Neural cell (in vitro differentiated cells): Measurements from ENCODE around the gene GDI1. TPM values are rescaled to one million over a fixed set of nuclear protein-coding genes. Genes with fewer than 3 reads are reported as not detected.

ENCODE experiments used
- H2AFZ ChIP-seq: fragments of 200-600, 300-800 bp; sonication (generic), shearing (Covaris generic); 2 replicates; pipeline ENCODE4 v1.6.0; 2014; ENCODE audit warnings: low read depth, mild to moderate bottlenecking, antibody characterized with exemption, low read length, moderate library complexity
- H3F3A ChIP-seq: fragments of 200-600 bp; shearing (Covaris generic); 2 replicates; pipeline ENCODE4 v1.6.1; 2016; ENCODE audit warnings: mild to moderate bottlenecking, moderate library complexity, mixed read lengths, antibody characterized with exemption, low read length; ENCODE audit not compliant: insufficient read depth, poor library complexity, severe bottlenecking
- H3K27ac ChIP-seq: fragments of 200-600, 300-800 bp; sonication (generic), shearing (Covaris generic); 2 replicates; pipeline ENCODE4 v1.5.1; 2014; ENCODE audit warnings: mild to moderate bottlenecking, low read length, moderate library complexity
- H3K27me3 ChIP-seq: fragments of 300-800, 200-600 bp; sonication (generic), shearing (Covaris generic); 2 replicates; pipeline ENCODE4 v1.6.0; 2014; ENCODE audit warnings: mild to moderate bottlenecking, low read depth, low read length, moderate library complexity; ENCODE audit not compliant: insufficient read depth
- H3K36me3 ChIP-seq: fragments of 300-800, 200-600 bp; sonication (generic), shearing (Covaris generic); 2 replicates; pipeline ENCODE4 v1.5.1; 2014; ENCODE audit warnings: mild to moderate bottlenecking, antibody characterized with exemption, low read length, moderate library complexity; ENCODE audit not compliant: insufficient read depth
- H3K4me2 ChIP-seq: fragments of 300-800, 200-600 bp; sonication (generic), shearing (Covaris generic); 2 replicates; pipeline ENCODE4 v1.6.0; 2014; ENCODE audit warnings: mild to moderate bottlenecking, low read length
- H3K4me3 ChIP-seq: fragments of 300-800, 200-600 bp; sonication (generic), shearing (Covaris generic); 2 replicates; pipeline ENCODE4 v1.5.1; 2014; ENCODE audit warnings: mild to moderate bottlenecking, low read length, moderate library complexity
- H3K79me2 ChIP-seq: fragments of 200-600 bp; shearing (Covaris generic); replicated peaks from 2 replicates; pipeline ENCODE4 v1.6.0; 2014; ENCODE audit warnings: mild to moderate bottlenecking, low read length, moderate library complexity; ENCODE audit not compliant: insufficient read depth
- H3K9ac ChIP-seq: fragments of 300-800, 200-600 bp; sonication (generic), shearing (Covaris generic); 2 replicates; pipeline ENCODE4 v1.6.1; 2016; ENCODE audit warnings: mild to moderate bottlenecking, low read length, mixed read lengths
- H3K9me2 ChIP-seq: fragments of 200-600 bp; shearing (Covaris generic); 2 replicates; pipeline ENCODE4 v1.6.1; 2016; ENCODE audit warnings: mild to moderate bottlenecking, low read length, mixed read lengths; ENCODE audit not compliant: insufficient read depth
- H3K9me3 ChIP-seq: fragments of 200-600, 300-800 bp; sonication (generic), shearing (Covaris generic); 2 replicates; pipeline ENCODE4 v1.6.1; 2016; ENCODE audit warnings: mild to moderate bottlenecking, mixed run types, low read length, moderate library complexity, mixed read lengths
- H4K20me1 ChIP-seq: fragments of 200-600 bp; shearing (Covaris generic); 2 replicates; pipeline ENCODE4 v1.6.1; 2016; ENCODE audit warnings: mild to moderate bottlenecking, mixed run types; ENCODE audit not compliant: insufficient read depth
- CTCF ChIP-seq: fragments of 450-650 bp; IDR thresholded peaks from 2 replicates; pipeline ENCODE4 v1.5.1; 2014; ENCODE audit warnings: antibody characterized with exemption, mild to moderate bottlenecking, moderate library complexity; ENCODE audit not compliant: poor library complexity, severe bottlenecking
- EP300 ChIP-seq: fragments of 450-650 bp; conservative IDR thresholded peaks from 2 replicates; pipeline ENCODE4 v1.6.1; 2014; ENCODE audit warnings: antibody characterized with exemption, mild to moderate bottlenecking, moderate library complexity; ENCODE audit not compliant: poor library complexity, severe bottlenecking
- EZH2 ChIP-seq: fragments of 200-600, 300-800 bp; shearing (Covaris generic), sonication (generic); IDR thresholded peaks from 2 replicates; pipeline ENCODE4 v1.6.1; 2014; ENCODE audit warnings: antibody characterized with exemption, low read length, borderline replicate concordance, mild to moderate bottlenecking; ENCODE audit not compliant: insufficient read depth, poor library complexity, severe bottlenecking
- MXI1 ChIP-seq: fragments of 450-650 bp; conservative IDR thresholded peaks from 2 replicates; pipeline ENCODE4 v1.6.1; 2014; ENCODE audit warnings: antibody characterized with exemption, mild to moderate bottlenecking; ENCODE audit not compliant: poor library complexity, severe bottlenecking
- POLR2AphosphoS5 ChIP-seq: IDR thresholded peaks from 2 replicates; pipeline ENCODE4 v1.6.1; 2012
- RAD21 ChIP-seq: fragments of 450-650 bp; conservative IDR thresholded peaks from 2 replicates; pipeline ENCODE4 v1.6.1; 2014; ENCODE audit warnings: antibody characterized with exemption, mild to moderate bottlenecking, moderate library complexity
- REST ChIP-seq: IDR thresholded peaks from 2 replicates; pipeline ENCODE4 v1.6.1; 2012; ENCODE audit warnings: borderline replicate concordance
- SMC3 ChIP-seq: fragments of 450-650 bp; conservative IDR thresholded peaks from 2 replicates; pipeline ENCODE4 v1.6.1; 2014; ENCODE audit warnings: antibody characterized with exemption, mild to moderate bottlenecking, moderate library complexity; ENCODE audit not compliant: poor library complexity
- TAF1 ChIP-seq: IDR thresholded peaks from 2 replicates; pipeline ENCODE4 v1.6.1; 2012; ENCODE audit warnings: low read depth
- polyA plus RNA-seq: library from polyadenylated mRNA; depleted of rRNA; stranded (reverse); fragments of >200 nt; gene quantifications from 2 replicates; pipeline ENCODE4 v1.2.3, GENCODE V29; 2014

GDI1 gene
- polyA plus RNA-seq, 1 donor from 2014 or later = 370 TPM

- peak within 1 kb of the TSS; percentile 77 for H3K4me3 ChIP-seq
- H3K9me3 ChIP-seq = no peaks in the 10 kb centered on the region
- H3K36me3 ChIP-seq = no peaks in the 10 kb centered on the region
- peak within 1 kb of the TSS; percentile 27 for H2AFZ ChIP-seq
- peaks cover 12% of the 10 kb centered on the region for H3K79me2 ChIP-seq
- peak within 1 kb of the TSS; percentile 72 for H3K27ac ChIP-seq
- H3F3A ChIP-seq = no peaks in the 10 kb centered on the region
- no peaks in the 10 kb centered on the region for H4K20me1 ChIP-seq
- H3K9me2 ChIP-seq = no peaks in the 10 kb centered on the region
- H3K27me3 ChIP-seq = no peaks in the 10 kb centered on the region
- peak within 1 kb of the TSS; percentile 80 for H3K4me2 ChIP-seq
- peak within 1 kb of the TSS; percentile 77 for H3K9ac ChIP-seq
- TF ChIP-seq EZH2 (no peak), POLR2AphosphoS5 (peak; percentile 86), REST (peak; percentile 52), CTCF (peak; percentile 29), MXI1 (peak; percentile 61), RAD21 (peak; percentile 14), SMC3 (no peak), EP300 (no peak), TAF1 (peak; percentile 89)
These were observed 8.5 kb upstream of the GDI1 start, which contains the start of gene ATP6AP1 for GRCh38 chrX:154428176-154429171. ATP6AP1 (plus strand) TSS chrX:154428677; CDS start chrX:154428693, 16 bp downstream.

- H3K9me3 ChIP-seq = no peaks in the 10 kb centered on the region
- no peak overlapping the region for H3K27ac ChIP-seq
These were observed 7.2 kb upstream of the GDI1 start for GRCh38 chrX:154429711-154430110.

More at GRCh38 chrX:154429711-154430110, 7.2 kb upstream of the GDI1 start:
- H3K79me2 ChIP-seq = peaks cover 12% of the 10 kb centered on the region
- H3K27me3 ChIP-seq = no peaks in the 10 kb centered on the region
- no peaks in the 10 kb centered on the region for H3K9me2 ChIP-seq
- no peak overlapping the region for H3K9ac ChIP-seq
- H3F3A ChIP-seq = no peaks in the 10 kb centered on the region
- no peaks in the 10 kb centered on the region for H3K36me3 ChIP-seq
- H3K4me2 ChIP-seq = peak overlapping the region; percentile 80
- TF ChIP-seq MXI1 = no peak
- TF ChIP-seq REST = no peak
- no peak for TF ChIP-seq POLR2AphosphoS5
- TF ChIP-seq EZH2 = no peak
- TF ChIP-seq TAF1 = no peak
- TF ChIP-seq EP300 = no peak
- TF ChIP-seq RAD21 = no peak
- TF ChIP-seq CTCF = no peak
- no peak for TF ChIP-seq SMC3
- no peaks in the 10 kb centered on the region for H4K20me1 ChIP-seq
- peak overlapping the region; percentile 77 for H3K4me3 ChIP-seq
- H2AFZ ChIP-seq = no peak overlapping the region
